ENCODE data around the gene SLFN13. TPM values are rescaled to one million over a fixed set of nuclear protein-coding genes. Genes with fewer than 3 reads are reported as not detected.

SLFN13 gene
- polyA plus RNA-seq, result 7.1 TPM

GRCh38 chr17:35448214-35448898 is at the start of gene SLFN13:
Gene SLFN13 (minus strand): TSS chr17:35448766. CDS start chr17:35445680, 3,086 bp downstream.
- no peaks in the 10 kb centered on the region for H3K27me3 Mint-ChIP-seq
- peak within 1 kb of the TSS; percentile 90 to 100 (median 96) for H3K4me3 Mint-ChIP-seq
- H3K4me1 Mint-ChIP-seq, result peaks cover 5 to 14% (median 8%) of the 10 kb centered on the region in 3 donors
- peaks cover 2% of the 10 kb centered on the region for H3K36me3 Mint-ChIP-seq
- H3K9me3 Mint-ChIP-seq, result no peaks in the 10 kb centered on the region
- peak within 1 kb of the TSS; percentile 95 to 98 (median 97) for H3K27ac Mint-ChIP-seq

GRCh38 chr17:35496451-35497290 is 48.1 kb upstream of the SLFN13 start:
- Mint-ChIP-seq H3K4me1 (peaks cover 0 to 12% (median 11%) of the 10 kb centered on the region in 3 donors), H3K27me3 (peaks cover 49% of the 10 kb centered on the region), H3K9me3 (peaks cover 4 to 5% (median 5%) of the 10 kb centered on the region in 3 donors), H3K4me3 (peak overlapping the region in 2 of 4 donors; percentile 49 to 63), H3K27ac (peak overlapping the region; percentile 31 to 90 (median 33)), H3K36me3 (no peaks in the 10 kb centered on the region)

GRCh38 chr17:35493040-35493439 is 44.5 kb upstream of the SLFN13 start:
- Mint-ChIP-seq H3K4me3 (peak overlapping the region in 1 of 4 donors; percentile 44), H3K9me3 (peaks cover 0 to 6% (median 2%) of the 10 kb centered on the region in 3 donors), H3K4me1 (peaks cover 12 to 14% (median 13%) of the 10 kb centered on the region in 3 donors), H3K36me3 (peaks cover 1% of the 10 kb centered on the region), H3K27ac (peak overlapping the region in 1 of 3 donors; percentile 61), H3K27me3 (peaks cover 72% of the 10 kb centered on the region)

GRCh38 chr17:35491417-35491816 is 42.9 kb upstream of the SLFN13 start:
- Mint-ChIP-seq H3K9me3 (peaks cover 0 to 6% (median 2%) of the 10 kb centered on the region in 3 donors), H3K27ac (peak overlapping the region in 1 of 3 donors; percentile 49), H3K4me3 (peak overlapping the region in 1 of 4 donors; percentile 79), H3K36me3 (peaks cover 1% of the 10 kb centered on the region), H3K27me3 (peaks cover 62% of the 10 kb centered on the region), H3K4me1 (peaks cover 16 to 18% (median 16%) of the 10 kb centered on the region in 3 donors)

- H3K27ac Mint-ChIP-seq, result peak overlapping the region in 2 of 3 donors; percentile 73 to 90
- H3K27me3 Mint-ChIP-seq, result peaks cover 49% of the 10 kb centered on the region
- peaks cover 13 to 16% (median 16%) of the 10 kb centered on the region in 3 donors for H3K4me1 Mint-ChIP-seq
- H3K9me3 Mint-ChIP-seq, result peaks cover 0 to 6% (median 2%) of the 10 kb centered on the region in 3 donors
- H3K36me3 Mint-ChIP-seq, result peaks cover 1% of the 10 kb centered on the region
- peak overlapping the region in 2 of 4 donors; percentile 9 to 93 for H3K4me3 Mint-ChIP-seq
These were observed 41.4 kb upstream of the SLFN13 start for GRCh38 chr17:35489944-35490343.

GRCh38 chr17:35488991-35489390 is 40.4 kb upstream of the SLFN13 start:
- Mint-ChIP-seq H3K27me3 (peaks cover 45% of the 10 kb centered on the region), H3K9me3 (peaks cover 0 to 7% (median 2%) of the 10 kb centered on the region in 3 donors), H3K4me3 (peak overlapping the region in 3 of 4 donors; percentile 38 to 93 (median 65)), H3K4me1 (peaks cover 13 to 17% (median 16%) of the 10 kb centered on the region in 3 donors), H3K27ac (peak overlapping the region in 2 of 3 donors; percentile 73 to 90), H3K36me3 (peaks cover 1% of the 10 kb centered on the region)

GRCh38 chr17:35486920-35487732 is 38.6 kb upstream of the SLFN13 start:
- peaks cover 0 to 8% (median 0%) of the 10 kb centered on the region in 3 donors for H3K9me3 Mint-ChIP-seq
- H3K27ac Mint-ChIP-seq, result peak overlapping the region; percentile 19 to 90 (median 76)
- H3K4me1 Mint-ChIP-seq, result peaks cover 9 to 17% (median 11%) of the 10 kb centered on the region in 3 donors
- H3K36me3 Mint-ChIP-seq, result peaks cover 1% of the 10 kb centered on the region
- H3K27me3 Mint-ChIP-seq, result peaks cover 31% of the 10 kb centered on the region
- peak overlapping the region; percentile 92 to 96 (median 92) for H3K4me3 Mint-ChIP-seq

GRCh38 chr17:35479271-35479670 is 30.7 kb upstream of the SLFN13 start:
- Mint-ChIP-seq H3K27me3 (peaks cover 1% of the 10 kb centered on the region), H3K9me3 (peaks cover 0 to 26% (median 2%) of the 10 kb centered on the region in 3 donors), H3K27ac (peak overlapping the region in 1 of 3 donors; percentile 14), H3K36me3 (peaks cover 2% of the 10 kb centered on the region), H3K4me1 (peaks cover 0 to 3% (median 0%) of the 10 kb centered on the region in 3 donors), H3K4me3 (no peak overlapping the region)

GRCh38 chr17:35477248-35477647 is 28.7 kb upstream of the SLFN13 start:
- H3K36me3 Mint-ChIP-seq, result peaks cover 2% of the 10 kb centered on the region
- H3K9me3 Mint-ChIP-seq, result peaks cover 0 to 26% (median 0%) of the 10 kb centered on the region in 3 donors

GRCh38 chr17:35476283-35476820 is 27.8 kb upstream of the SLFN13 start:
- H3K27me3 Mint-ChIP-seq, result no peaks in the 10 kb centered on the region
- H3K4me1 Mint-ChIP-seq, result peaks cover 0 to 2% (median 0%) of the 10 kb centered on the region in 3 donors
- no peak overlapping the region for H3K4me3 Mint-ChIP-seq
- H3K9me3 Mint-ChIP-seq, result peaks cover 0 to 30% (median 0%) of the 10 kb centered on the region in 3 donors
- H3K27ac Mint-ChIP-seq, result peak overlapping the region in 1 of 3 donors; percentile 47
- peaks cover 2% of the 10 kb centered on the region for H3K36me3 Mint-ChIP-seq

More at GRCh38 chr17:35477248-35477647, 28.7 kb upstream of the SLFN13 start:
- Mint-ChIP-seq H3K4me1 (peaks cover 0 to 2% (median 0%) of the 10 kb centered on the region in 3 donors), H3K4me3 (no peak overlapping the region), H3K27ac (no peak overlapping the region), H3K27me3 (peaks cover 1% of the 10 kb centered on the region)

GRCh38 chr17:35468475-35468874 is 19.9 kb upstream of the SLFN13 start:
- Mint-ChIP-seq H3K4me3 (no peak overlapping the region), H3K4me1 (peaks cover 0 to 2% (median 1%) of the 10 kb centered on the region in 3 donors), H3K27me3 (peaks cover 3% of the 10 kb centered on the region), H3K9me3 (peaks cover 0 to 4% (median 0%) of the 10 kb centered on the region in 3 donors), H3K36me3 (no peaks in the 10 kb centered on the region), H3K27ac (peak overlapping the region in 1 of 3 donors; percentile 88)

GRCh38 chr17:35467824-35468223 is 19.3 kb upstream of the SLFN13 start:
- no peak overlapping the region for H3K4me3 Mint-ChIP-seq
- no peaks in the 10 kb centered on the region for H3K36me3 Mint-ChIP-seq
- peaks cover 0 to 2% (median 1%) of the 10 kb centered on the region in 3 donors for H3K4me1 Mint-ChIP-seq
- H3K27ac Mint-ChIP-seq, result peak overlapping the region in 1 of 3 donors; percentile 88
- peaks cover 0 to 4% (median 0%) of the 10 kb centered on the region in 3 donors for H3K9me3 Mint-ChIP-seq
- H3K27me3 Mint-ChIP-seq, result peaks cover 3% of the 10 kb centered on the region

GRCh38 chr17:35460354-35460851 is 11.8 kb upstream of the SLFN13 start:
- Mint-ChIP-seq H3K36me3 (no peaks in the 10 kb centered on the region), H3K4me3 (peak overlapping the region; percentile 48 to 88 (median 80)), H3K4me1 (peaks cover 8 to 20% (median 9%) of the 10 kb centered on the region in 3 donors), H3K27ac (peak overlapping the region; percentile 50 to 93 (median 89)), H3K27me3 (peaks cover 3% of the 10 kb centered on the region), H3K9me3 (peaks cover 0 to 9% (median 1%) of the 10 kb centered on the region in 3 donors)
